Bronchus fibroblast of lung (primary cell): Measurements from ENCODE around the gene TAAR9. TPM values are rescaled to one million over a fixed set of nuclear protein-coding genes. Genes with fewer than 3 reads are reported as not detected.

Experiments
- total RNA-seq: library from RNA; depleted of rRNA; stranded (reverse); fragments of >200 nt; gene quantifications from 2 replicates; pipeline ENCODE4 v1.2.3, GENCODE V29; 2015

Gene TAAR9, protein sequence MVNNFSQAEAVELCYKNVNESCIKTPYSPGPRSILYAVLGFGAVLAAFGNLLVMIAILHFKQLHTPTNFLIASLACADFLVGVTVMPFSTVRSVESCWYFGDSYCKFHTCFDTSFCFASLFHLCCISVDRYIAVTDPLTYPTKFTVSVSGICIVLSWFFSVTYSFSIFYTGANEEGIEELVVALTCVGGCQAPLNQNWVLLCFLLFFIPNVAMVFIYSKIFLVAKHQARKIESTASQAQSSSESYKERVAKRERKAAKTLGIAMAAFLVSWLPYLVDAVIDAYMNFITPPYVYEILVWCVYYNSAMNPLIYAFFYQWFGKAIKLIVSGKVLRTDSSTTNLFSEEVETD
- not detected in 2 replicates for total RNA-seq

DNA sequence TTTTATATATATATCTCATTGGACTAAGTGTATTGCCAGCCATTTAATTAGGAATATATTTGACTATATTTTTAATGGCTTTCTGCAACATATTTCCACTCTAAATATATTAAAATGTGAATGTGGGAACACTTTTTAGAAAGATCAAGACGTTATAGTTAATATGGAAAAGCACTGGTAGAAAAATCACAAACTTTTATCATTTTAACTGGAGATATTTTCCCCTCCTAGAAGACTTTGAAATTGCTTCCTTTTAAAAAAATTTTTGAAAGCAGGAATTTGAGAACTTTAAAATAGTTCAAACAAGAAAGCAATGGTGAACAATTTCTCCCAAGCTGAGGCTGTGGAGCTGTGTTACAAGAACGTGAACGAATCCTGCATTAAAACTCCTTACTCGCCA, at the start of gene TAAR9:
TSS of gene TAAR9 (plus strand) at position 301 of the 400 bp plus-strand sequence. CDS start at position 314, 13 bp downstream.

DNA sequence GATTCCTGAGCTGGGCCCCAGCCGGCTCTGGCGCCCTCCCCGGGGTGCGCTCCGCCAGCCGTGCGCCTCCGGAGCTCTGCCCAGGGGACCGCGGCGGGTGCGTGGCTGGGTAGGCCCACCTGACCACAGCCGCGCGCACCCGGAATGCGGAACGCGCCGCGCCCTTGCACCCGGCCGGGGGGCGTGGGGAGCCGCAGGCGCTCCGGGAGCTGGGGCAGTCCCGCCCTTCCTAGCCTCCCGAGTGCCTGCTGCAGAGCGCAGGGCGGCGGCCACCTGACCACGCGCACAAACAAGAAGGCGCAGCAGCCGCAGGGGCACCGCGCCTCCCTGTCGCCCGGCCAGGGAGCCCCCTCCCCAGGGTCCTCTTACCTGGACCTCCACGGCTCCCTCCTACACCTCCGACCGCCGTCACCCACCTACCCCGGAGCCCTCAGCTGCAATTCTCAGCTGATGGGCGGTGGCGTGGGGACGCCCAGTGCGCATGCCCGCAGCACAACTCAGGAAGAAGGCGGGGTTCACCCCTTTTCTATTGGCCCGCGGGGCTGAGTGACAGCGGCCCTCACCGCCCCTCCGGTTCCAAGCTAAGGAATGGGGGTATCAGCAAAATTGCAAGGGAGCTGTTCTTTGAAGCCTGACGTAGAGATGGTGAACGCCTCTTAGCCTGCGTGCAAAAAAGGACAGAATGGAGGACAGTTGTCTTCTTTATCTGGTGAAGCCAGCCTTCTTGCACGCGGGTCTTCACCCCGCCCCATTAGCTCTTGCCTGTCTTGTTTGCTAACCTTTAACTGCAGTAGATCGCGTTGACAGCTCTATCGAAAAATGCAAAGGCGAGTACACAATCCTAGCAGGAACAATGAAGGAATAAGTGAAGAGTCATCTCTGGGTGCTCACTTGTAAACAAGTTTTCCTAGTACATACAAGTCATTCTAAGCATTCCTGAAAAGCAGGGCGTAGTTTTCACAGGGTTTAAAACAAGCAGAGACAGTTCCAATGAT, 25.1 kb upstream of the TAAR9 start, which contains the start of gene STX7:
TSS of gene STX7 (minus strand) at position 479 of the 995 bp plus-strand sequence. CDS start 9,586 bp downstream, outside the sequence.

DNA sequence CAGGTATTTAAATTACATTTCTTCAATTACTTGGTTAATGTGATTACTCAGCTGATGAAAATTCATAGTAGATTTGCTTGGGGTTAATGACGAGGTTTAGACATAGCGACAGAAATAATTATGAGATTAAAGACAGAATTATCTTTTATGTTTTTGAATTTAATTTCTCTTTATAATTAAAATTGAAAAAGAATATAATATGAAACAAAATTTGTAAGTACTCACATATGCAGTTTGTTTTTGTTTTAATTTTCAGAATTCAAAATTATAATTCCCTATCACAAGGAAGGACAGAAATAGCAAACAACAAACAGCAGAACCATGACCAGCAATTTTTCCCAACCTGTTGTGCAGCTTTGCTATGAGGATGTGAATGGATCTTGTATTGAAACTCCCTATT, 14.3 kb downstream of the TAAR9 start, which contains the start of gene TAAR8:
TSS of gene TAAR8 (plus strand) at position 301 of the 400 bp plus-strand sequence. CDS start at position 322, 21 bp downstream.

DNA sequence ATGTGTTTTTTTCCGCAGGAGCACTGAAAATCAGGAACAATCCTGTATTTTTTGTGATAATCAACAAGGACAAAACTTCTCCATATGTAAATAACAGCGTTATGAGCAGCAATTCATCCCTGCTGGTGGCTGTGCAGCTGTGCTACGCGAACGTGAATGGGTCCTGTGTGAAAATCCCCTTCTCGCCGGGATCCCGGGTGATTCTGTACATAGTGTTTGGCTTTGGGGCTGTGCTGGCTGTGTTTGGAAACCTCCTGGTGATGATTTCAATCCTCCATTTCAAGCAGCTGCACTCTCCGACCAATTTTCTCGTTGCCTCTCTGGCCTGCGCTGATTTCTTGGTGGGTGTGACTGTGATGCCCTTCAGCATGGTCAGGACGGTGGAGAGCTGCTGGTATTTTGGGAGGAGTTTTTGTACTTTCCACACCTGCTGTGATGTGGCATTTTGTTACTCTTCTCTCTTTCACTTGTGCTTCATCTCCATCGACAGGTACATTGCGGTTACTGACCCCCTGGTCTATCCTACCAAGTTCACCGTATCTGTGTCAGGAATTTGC, 32.2 kb downstream of the TAAR9 start, which contains the start of gene TAAR6:
TSS of gene TAAR6 (plus strand) at position 102 of the 557 bp plus-strand sequence. CDS start at position 102, 0 bp downstream.

Other genes with a start within 250 kb of the TAAR9 start
- gene MOXD1, start 136.8 kb upstream of the TAAR9 start, total RNA-seq, result 13.8 and 14.6 TPM in 2 replicates
- 24.9 and 28.1 TPM in 2 replicates for gene STX7, start 25.2 kb upstream of the TAAR9 start, total RNA-seq
- not detected in 2 replicates for gene TAAR8, start 14.4 kb downstream of the TAAR9 start, total RNA-seq
- gene TAAR6, start 32.0 kb downstream of the TAAR9 start, total RNA-seq, result not detected in 2 replicates
- gene TAAR5, start 51.5 kb downstream of the TAAR9 start, total RNA-seq, result not detected in 2 replicates
- gene TAAR2, start 86.0 kb downstream of the TAAR9 start, total RNA-seq, result not detected in 2 replicates
- gene TAAR1, start 120.9 kb downstream of the TAAR9 start, total RNA-seq, result not detected in 2 replicates
- gene VNN1, start 175.8 kb downstream of the TAAR9 start, total RNA-seq, result under 0.01 TPM in 1 of 2 replicates, not detected in the other
- gene VNN2, start 219.6 kb downstream of the TAAR9 start, total RNA-seq, result not detected in 2 replicates